GM10266 (cell line): ENCODE results near the gene TNIK.
A peak's percentile ranks its signal among the peaks of the same experiment; 100 is the strongest.

Source experiments
- DNase-seq: peaks from one replicate; pipeline ENCODE4 v3.0.0; 2012; ENCODE audit errors: extremely low spot score
- CTCF ChIP-seq: IDR thresholded peaks from 2 replicates; pipeline ENCODE4 v1.5.1; 2012; ENCODE audit warnings: mild to moderate bottlenecking, low read depth; ENCODE audit not compliant: control insufficient read depth, insufficient read depth; ENCODE audit errors: missing control alignments

The TNIK gene

GRCh38 chr3:171330938-171331337 lies 129.3 kb downstream of the TNIK start:
- no peak for TF ChIP-seq CTCF
- DNase-seq: no peak

- DNase-seq: no peak
- no peak for TF ChIP-seq CTCF
Observed at GRCh38 chr3:171329746-171330145, 130.5 kb downstream of the TNIK start.

GRCh38 chr3:171328419-171329082 lies 131.7 kb downstream of the TNIK start:
- TF ChIP-seq CTCF: peak; percentile 34
- no peak for DNase-seq

GRCh38 chr3:171327441-171328174 lies 132.6 kb downstream of the TNIK start:
- no peak for TF ChIP-seq CTCF
- DNase-seq: no peak

GRCh38 chr3:171326717-171327440 lies 133.3 kb downstream of the TNIK start:
- no peak for DNase-seq
- no peak for TF ChIP-seq CTCF

- DNase-seq: no peak
- TF ChIP-seq CTCF: no peak
Observed at GRCh38 chr3:171323938-171324536, 136.2 kb downstream of the TNIK start.
